Hematopoietic multipotent progenitor cell treated with erythropoietin and hydrocortisone succinate and interleukin-3 and kit ligand, for 15 days (in vitro differentiated cells): ENCODE results near the gene RHBDF2.

Experiments
- DNase-seq: peaks from one replicate; pipeline ENCODE4 v3.0.0-alpha.2; 2015; ENCODE audit warnings: low spot score

RHBDF2 gene

DNA sequence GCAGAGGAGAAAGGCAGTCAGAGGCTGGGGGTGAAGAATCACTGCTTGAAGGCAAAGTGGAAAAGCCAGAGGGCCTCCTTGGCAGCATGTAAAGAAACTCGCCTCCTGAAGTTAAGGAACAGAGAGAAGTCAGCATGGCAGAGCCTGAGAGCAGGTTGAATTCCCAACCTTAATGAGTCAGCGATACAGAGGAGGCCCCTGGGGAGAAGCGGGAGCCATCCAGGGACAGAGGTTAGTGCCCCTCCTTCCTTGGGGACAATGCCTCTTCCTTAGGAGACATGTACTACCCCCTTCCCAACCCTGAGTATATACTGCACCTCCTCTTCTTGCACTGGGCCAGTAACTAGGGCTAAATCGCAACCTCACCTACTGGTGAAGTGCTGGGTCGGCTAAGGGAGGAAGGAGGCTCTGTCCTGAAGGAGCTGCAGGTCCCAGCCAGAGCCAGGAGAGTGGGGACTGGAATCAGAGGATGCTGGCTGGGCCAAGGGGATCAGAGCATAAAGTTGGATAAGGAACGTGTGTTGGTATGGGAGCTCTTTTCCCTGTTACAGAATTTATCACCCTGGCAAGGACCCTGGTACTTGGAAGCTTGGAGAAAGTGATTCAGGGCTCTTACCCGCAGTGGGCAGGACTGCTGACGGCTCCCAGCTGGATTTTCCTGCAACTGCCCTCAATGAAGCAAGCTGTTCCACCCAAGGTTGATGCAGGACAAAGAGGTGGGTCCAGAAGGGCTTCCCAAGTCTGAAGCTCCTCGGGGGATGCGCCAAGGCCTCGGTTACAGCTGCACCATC is 39.3 kb downstream of the RHBDF2 start:
- no peak for DNase-seq

DNA sequence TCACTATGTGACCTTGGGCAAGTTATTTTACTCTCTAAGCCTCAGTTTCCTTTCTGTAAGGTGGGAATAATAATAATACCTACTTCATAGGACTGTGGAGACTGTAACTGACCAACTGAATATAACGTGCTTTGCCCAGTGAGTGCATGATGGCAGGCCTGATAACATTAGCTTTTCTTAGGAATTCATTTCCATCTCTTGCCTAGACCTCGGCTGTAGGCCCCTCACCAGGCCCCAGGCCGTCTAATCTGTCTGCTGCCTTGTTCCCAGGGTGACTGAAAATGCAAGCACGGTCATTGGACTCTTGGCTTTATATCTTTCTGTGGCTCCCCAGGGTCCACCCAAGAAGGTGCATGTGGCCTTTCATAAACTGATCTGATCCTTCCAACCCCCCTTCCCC is 41.5 kb downstream of the RHBDF2 start:
- no peak for DNase-seq

DNA sequence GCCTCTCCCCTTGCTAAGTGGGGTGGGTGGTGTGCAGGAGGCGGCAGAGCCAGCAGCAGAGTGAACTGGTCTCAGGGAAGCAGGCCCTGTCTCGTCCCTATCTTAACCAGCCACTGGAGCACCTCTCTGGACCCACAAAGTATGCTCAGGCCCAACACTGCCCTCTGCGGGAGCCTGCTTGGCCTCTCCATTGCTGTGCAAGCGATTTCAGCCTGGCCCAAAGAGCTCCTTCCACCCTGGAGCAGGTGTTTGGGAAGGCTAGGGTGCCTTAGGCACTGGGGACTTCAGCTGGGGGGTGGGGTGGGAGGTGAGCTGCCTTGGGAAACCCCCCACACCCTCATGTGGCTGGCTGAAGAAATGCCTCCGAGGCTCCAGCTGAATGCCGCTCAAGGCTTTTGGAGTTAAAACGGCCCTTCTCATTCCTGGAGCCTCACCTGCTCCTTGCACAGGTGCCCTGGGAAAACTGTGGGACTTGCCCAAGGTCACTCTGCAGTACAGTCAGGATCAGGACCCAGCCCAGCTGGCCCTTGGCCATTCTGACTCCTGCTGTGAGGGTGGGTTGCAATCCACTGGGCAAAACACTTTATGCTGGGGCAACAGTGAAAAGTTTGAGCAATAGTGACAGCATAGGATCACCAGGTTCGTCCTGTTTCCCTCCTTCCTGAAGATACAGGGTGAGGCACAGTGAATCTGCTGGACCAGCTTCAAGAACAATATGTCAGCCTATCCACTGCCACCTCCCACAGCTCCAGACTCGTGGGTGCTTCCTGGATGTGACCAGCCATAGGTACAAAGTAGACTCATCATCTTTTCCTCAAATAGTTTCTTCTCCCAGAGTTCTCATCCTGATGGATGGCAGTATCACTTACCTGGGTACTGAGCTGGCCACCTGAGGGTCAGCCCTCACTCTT is 42.4 kb downstream of the RHBDF2 start:
- DNase-seq, result peak; percentile 71

DNA sequence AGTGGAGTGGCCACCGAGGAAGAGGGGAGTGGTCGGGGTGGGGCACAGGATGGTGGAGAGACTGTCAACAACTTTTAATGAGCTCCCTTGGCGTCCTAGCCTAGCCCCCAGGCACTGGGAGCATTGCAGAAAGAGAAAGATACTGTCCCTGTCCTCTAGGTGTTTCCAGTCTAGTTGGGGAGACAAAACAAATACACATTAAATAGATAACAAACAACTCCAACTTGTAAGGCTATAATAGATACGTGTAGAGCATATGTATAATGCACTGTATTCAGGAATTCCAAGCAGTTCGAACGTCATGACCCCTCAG is 47.8 kb downstream of the RHBDF2 start:
- no peak for DNase-seq

DNA sequence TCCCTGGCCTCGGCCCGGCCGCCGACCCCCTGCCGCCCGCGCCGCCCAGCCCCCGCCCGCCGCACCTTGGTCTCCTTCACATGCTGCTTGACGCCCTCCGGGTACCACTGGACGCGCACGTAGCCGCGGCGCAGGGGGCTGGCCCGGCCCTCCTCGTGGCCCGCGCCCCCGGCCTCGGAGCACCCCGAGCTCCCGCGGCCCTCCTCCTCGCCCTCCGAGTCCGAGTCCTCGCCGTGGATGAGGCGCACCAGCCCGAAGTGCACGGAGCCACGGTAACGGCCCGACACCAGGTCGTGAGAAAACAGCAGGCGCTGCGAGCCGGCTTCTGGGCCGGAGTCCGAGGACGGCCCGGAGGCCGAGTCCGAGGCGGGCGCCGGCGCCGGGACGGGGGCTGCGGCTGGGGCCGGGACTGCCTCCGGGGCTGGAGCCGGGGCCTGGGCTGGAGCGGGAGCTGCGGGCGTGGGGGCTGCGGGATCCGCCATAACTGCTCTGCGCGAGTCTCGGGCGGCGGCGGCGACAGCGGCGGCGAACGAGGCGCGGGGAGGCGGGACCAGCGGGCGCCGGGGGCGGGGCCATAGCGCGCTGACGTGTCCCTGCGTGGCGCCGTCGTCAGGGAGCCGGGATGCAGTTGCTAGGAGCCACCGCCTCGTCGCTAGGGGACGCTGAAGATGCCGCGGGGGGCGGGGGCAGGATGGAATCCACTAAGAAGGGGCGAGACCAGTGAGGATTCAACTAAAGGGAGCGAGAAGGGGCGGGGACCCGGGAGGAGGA is 48.4 kb downstream of the RHBDF2 start, which contains the start of gene UBE2O:
Gene UBE2O (minus strand): TSS at position 493 of the 771 bp plus-strand sequence. CDS start 11 bp downstream, at position 482.
- DNase-seq, result peak; percentile 92

DNA sequence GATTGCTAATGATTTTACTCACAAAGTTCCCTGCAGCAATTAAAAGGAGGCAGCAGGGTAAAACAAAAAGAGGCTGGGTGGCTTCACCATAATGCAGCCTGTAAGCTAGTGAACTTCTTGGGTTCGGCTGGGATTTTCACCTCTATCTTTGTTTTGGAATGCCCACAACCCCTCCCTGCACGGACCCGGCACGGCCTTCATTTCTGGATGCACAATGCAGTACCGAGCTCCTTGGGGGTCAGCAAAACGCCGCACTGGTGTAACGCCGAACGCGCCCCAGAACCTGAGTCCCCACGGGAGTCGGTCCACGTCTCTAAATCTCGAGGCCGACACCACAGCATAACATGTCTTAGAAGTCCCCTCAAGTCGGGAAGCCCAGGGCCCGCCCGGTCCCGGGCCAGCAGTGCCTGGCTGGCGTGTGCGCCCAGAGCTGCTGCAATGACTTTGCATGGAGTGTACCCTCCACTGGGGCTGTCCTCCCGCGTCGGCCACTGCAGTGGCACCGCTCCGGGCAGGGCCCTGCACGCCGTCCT is 49.0 kb downstream of the RHBDF2 start:
- DNase-seq, result peak; percentile 54

DNA sequence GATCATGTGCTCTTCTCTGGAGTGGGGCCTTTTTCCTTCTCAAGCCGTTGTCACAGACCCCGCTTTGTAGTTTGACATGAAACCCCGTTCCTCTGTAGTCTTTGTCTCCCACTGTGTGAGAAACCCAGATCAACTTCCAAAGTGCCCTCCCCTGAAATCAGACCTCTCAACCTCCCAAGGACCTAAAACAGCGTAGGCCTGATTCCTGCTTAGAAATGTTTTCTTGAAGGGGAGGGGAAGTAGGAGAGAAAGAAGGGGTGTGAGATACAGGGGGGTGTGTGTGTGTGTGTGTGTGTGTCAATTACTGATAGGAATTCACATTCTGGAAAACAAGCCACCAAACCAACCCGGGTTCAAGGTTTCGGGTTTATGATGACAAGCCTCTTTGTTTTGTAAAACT is 49.7 kb downstream of the RHBDF2 start:
- DNase-seq, result peak; percentile 60

DNA sequence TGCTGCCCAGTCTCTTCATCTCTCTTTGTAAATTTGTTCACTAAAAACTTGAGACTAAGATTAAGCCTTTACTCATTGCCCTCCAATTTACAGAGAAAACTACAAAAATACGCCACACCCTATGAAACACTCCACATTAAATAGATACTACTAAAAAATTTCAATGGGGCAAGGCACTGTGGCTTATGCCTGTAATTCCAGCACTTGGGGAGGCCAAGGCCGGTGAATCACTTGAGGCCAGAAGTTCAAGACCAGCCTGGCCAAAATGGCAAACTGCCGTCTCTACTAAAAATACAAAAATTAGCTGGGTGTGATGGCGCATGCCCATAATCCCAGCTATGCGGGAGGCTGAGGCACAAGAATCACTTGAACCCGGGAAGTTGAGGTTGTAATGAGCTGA is 52.1 kb downstream of the RHBDF2 start:
- no peak for DNase-seq

DNA sequence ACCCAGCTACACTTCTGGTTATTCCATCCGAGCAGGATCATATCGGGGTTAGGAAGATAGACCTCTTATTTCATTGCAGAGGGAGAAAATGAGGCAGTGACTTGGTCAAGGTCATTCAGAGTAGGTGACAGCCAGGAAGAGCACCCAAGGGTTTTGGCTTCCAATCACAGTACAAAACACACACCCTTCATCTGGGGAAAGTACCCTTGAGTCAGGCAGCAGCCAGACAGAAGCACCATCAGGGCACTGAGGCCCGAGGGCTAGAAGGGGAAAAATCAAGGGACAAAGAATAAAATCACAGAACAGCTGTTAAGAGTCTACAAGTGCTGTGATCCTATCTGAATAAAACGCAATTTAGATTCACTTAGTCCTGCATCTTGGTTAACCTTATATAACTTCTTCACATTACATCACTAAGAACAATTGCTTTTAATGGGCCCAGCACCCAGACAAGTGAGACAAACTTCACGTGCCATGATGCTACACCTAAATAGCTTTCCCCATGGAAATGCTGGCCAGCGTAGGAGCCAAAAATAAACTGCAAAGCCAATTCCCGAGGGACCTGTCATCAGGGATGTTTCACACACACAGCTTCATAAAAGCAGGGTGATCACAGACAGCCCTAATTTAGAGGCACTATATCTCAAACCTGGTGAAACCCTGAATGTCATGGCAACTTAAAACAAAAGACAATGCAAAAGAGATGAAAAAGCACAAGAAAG is 53.1 kb downstream of the RHBDF2 start:
- DNase-seq, result no peak

DNA sequence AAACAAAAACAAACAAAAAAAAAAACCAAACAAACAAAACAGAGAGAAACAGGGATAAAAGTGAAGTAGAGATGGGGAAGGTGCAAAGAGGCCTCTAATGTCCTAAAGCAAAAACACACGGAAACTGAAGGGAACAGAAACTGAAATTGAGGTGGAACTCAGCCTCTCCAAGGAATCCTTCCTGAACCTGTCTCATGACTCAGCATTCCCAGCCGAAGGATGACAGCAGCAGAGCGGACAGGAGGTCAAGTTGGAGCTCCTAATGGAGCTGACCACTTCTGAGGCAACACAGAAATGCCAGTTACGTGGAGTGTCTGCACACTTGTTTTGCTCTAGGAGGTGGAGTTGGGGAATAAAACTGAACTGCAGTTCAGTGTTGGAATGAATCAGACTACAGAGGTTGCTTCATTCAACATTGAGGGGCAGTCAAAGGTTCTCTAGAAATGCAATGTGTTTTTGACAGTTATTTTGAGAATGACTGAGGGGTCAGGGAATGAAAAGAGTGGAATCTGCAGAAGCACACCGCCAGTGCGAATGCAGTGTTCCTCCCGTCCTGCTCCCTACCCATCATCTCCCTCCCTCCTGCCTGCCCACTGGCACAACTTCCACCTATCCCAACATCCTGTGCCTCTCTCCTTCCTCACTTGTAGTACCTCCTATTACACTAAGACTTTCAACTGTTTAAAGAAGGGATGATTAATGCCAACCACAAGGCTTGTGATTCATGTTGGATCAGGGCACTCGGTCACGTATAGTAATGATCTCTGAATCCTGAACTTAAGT is 54.6 kb downstream of the RHBDF2 start:
- no peak for DNase-seq

DNA sequence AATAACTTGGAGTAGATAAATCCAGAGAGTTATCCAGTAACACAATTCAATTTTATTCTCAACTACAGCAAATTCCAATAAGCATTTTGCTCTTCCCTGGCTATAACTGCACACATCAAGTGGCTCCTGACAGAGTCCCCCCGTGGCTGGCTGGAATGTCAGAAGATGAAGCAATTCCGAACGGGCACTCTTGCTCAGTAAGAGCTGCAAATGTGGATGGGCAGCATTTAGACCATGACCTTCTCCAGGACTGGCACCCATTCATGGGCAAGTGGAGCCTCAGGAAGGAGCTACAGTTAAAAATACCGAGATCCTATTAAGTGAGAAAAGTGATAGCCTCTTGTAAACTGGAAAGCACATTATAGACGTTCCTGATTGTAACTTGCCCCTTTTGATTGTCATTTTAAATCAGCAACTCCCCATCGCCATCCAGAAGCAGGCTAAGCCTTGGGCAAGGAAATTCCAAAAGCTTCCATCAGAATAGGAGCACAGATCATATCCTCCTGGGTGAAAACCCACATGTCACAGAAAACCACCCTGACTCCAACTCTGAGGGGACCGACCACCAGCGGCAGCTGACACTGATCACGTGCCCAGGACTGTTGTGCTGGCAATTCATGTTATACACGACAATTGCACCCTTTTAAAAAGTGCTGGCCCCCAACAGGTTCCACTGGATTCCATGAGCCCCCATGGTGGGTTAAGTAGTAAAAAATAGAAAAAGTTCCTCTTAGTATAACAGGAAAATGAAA is 55.4 kb downstream of the RHBDF2 start:
- DNase-seq, result no peak

DNA sequence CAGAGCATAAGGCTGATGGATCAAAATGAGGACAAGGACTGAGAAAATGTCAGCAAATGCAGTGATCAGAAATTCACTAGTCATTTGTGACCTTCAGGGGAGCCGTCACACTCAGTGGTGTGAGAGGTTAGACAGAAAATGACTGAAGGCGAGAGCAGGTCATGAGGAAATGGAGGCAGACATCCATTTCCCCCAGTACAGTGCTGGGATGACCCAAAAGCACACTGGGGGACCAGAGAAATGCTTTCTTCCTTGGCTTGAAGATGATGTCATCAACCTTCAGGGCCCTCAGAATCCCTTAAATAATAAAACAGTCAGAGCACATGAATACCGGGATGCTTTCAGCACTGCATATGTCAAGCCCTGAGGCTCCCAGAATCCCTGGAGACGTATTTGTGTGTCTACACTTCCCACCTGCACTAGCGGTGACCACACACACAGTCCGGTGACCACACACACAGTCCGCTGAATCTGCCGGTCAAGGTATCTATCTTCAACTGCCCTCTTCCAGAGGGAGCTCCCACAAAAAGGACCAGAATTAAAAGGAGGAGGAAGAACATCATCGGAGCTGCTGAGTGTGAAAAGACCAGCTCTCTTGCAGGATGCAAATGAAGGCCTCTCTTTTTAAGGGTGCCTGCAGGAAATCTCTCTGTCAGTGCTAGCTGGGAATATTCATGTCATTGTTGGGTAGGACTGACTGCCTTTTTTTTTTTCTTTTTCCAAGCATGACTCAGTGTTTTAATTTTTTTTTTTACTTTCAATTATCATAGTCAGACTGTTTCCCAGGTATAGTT is 56.5 kb downstream of the RHBDF2 start:
- no peak for DNase-seq

DNA sequence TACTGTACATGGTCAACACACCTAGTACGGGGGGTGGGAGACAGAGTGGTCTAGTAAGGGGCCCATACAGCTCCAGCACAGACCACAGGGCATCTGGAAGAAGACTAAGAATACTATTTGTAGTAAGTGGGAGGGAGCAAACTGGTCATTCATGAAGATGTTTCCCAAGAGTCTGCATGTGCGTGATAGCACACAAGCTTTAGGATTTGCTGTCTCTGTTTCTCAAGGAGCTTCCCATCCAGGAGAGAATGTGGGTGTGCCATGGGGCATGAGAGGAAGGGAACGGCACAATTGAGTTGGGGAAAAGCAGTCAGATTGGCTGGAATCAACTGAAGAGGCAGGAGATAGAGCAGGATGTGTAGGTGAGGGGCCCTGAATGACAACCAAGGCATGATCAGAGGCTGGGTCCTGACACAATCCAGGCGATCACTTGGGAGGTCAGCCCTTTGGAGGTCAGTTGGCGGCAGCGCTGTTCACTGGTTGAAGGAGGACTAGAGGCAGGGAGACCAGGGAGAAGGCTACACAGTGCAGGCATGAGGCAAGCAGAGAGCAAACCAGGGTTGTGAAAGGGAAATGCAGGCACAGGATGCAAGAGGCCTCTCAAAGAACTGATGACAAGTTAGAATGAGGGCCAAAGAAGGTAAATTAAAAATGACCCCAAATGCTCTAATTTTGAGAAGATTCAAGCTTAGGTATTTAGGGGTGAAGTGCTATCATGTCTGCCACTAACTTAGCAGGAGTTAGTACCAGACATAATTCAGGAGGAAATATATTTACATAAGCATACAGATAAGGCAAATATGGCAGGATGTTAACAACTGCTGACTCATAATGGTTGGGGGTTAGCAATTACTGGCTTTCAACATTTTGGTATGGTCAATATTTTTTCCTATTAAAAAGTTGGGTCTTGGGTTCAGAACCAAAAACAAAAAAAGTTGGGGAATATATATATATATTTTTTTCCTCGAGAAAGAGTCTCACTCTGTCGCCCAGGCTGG is 58.6 kb downstream of the RHBDF2 start:
- DNase-seq, result peak; percentile 33

DNA sequence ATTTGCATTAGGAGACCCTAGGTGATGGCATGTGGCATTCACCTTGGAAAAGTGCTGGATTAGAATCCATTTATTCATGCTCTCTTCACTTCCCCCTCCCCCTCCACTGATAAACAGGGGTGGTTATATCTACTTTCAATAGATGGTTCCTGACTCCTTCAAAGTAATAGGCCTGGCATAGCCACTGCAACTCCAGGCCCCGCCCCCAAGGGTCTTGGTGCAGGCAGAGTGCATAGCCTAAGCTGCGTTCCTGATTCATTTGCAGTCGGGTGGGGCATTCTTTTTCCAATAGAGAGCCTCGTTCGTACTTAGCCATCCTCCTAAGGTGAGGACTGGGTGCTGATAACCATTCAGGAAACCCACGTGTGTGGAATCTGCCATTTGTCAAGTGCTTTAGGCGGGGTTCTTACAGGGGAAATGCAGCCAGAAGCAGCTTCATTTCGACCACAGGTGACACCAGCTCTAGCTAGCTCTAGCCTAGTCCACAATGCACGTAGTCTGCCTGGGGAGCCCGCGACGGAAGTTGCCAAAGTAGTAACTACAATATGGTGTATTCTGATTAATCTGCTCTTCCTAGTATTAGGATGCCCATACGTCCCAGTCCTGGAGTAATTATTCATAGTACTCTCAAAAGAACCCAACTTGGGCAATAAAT is 59.4 kb downstream of the RHBDF2 start:
- DNase-seq, result peak; percentile 48

DNA sequence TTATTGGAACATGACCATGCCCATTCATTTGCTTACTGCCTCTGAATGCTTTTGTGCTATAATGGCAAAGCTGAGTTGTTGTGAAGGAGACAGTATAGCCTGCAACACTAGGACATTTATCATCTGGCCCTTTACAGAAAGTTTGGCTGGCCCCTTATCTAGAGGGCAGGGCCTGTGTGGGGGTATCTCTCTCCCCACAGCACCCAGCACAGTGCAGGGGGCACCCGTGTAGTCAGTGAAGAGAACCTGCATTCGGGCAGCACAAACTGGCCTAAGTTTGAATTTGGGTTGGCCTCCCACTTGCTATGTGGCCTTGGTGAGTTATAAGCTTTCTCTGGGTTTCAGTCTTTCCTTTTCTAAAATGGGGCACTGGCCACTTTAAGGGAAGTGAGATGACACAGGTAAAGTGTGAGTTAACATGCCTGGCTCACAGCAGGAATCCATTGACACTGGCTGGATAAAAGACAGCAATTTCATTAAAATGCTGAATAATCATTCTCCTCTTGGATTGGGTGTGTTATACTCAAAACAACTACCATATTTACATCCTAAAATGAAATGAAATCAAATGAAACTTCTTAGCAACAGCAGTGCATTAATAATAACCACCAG is 60.4 kb downstream of the RHBDF2 start:
- DNase-seq, result peak; percentile 75

DNA sequence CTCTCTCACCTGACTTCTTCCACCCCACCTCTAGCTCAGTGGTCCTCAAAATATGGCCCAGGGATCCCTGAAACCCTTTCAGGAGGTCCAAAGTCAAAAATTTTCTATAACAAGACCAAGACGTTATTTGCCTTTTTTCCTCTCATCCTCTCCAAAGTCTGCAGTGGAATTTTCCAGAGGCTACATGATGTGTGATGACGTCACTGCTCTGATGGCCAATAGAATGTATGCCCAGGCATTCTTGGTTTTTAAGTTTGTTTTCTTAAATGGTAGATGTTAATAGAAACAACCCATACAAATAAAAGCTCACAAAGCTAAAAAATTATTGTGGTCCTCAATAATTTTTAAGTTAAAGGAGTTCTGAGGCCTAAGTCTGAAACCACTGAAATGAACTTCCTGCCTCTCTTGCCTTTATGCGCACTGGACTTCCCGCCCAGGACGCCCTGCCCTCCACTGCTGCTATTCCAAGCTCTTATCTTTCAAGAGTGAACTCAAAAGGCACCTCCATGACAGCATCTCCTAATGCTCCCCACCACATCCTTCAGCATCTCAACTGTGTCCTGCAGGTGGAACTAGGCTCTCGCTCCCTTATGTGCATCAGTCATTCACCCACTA is 61.8 kb downstream of the RHBDF2 start:
- no peak for DNase-seq
